HK-2 (cell line): Measurements from ENCODE around the gene STRIP2.
"Not testable (repeated sequence)": the region's sequence is repeated elsewhere in the genome, so short reads cannot be mapped to it uniquely, and the experiment has no call there.

Source experiments
- DNase-seq: peaks from one replicate; pipeline ENCODE4 v3.0.0-alpha.2; 2018; ENCODE audit not compliant: unreplicated experiment

Gene STRIP2

DNA sequence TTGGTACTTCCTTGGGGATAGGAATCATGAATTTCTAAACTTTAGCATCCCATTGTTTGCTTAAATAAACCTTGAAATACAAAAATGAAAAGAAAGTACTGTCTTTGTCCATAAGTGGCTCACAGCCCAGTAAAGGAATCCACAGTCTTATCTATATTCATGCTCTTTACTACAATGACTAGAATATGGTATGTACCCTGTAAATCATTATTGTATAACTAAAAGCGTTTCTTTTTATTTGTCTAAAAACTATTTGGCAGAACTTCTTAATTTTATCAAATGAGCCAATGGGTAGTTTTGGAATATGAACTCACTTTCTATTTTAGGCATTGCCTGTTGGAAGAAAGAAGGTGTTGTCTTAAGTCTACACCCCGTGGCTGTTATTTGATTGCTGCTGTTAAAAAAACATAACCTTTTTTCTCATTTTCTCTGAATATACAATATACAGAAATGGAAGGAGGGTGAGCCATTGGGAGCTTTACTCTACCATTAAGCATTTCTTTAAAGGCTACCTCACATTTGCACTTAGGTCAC is 12.4 kb upstream of the STRIP2 start:
- DNase-seq = no peak

DNA sequence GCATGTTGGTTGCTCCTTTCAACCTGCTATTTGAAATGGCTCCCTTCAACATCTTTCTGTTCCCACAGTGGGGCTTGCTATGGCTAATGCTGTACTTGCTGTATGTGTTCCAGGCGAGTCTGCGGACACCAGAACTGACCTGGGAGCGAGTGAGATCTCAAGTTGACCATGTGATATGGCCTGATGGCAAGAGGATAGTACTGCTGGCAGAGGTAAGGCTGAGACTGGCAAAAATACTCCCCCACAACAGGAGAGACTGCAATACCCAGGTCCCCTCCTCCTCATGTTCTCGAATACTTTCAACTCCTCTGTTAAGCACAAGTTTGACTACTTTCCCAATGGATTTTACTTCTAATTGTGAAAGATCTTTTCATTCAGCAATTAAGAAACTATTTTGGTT is 11.5 kb upstream of the STRIP2 start:
- no peak for DNase-seq

DNA sequence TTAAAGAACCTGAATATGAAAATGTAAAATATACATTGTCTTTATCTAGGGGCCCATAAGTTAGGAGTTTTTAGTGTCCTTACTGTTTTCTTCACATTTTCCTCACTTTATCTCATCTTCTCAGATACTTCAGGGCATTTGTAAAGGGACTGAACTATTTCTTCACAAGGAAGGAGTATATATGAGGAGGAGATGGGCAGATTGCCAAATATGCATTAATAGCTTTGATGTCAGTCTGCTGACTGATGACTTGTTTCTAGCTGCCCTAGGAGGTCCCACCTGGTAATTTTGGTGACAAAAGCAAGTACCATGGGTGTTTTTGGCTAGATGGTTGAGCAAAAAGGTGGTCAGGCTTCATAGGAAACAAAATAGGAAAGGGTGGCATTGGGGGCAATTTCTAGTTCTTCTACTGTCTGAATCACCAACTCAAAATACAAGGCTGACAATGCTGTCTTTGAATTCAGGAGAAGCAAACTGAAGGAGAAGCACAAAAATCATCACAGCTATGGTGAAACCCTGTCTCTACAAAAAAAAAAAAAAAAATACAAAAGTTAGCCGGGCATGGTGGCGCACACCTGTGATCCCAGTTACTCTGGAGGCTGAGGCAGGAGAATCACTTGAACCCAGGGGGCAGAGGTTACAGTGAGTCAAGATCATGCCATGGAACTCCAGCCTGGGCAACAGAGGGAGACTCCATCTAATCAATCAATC is 10.4 kb upstream of the STRIP2 start:
- no peak for DNase-seq

DNA sequence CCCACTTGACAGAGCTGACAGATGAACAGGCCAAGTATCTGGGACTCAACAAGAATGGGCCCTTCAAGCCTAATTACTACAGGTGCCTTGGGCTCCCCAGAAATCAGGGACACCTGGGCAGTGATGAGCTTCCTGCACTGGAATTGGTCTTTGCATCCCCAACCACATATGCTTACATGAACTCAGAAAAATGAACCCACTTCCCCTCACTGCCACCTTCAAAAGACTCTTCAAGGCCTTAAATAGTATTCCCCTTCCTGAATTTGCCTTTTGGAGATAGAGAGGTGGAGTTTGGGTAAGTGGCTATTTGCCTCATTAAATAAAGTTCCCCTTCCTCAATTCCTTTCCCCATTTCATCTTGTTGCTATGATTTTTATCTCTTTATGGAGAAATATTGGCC is 7.8 kb upstream of the STRIP2 start:
- no peak for DNase-seq

DNA sequence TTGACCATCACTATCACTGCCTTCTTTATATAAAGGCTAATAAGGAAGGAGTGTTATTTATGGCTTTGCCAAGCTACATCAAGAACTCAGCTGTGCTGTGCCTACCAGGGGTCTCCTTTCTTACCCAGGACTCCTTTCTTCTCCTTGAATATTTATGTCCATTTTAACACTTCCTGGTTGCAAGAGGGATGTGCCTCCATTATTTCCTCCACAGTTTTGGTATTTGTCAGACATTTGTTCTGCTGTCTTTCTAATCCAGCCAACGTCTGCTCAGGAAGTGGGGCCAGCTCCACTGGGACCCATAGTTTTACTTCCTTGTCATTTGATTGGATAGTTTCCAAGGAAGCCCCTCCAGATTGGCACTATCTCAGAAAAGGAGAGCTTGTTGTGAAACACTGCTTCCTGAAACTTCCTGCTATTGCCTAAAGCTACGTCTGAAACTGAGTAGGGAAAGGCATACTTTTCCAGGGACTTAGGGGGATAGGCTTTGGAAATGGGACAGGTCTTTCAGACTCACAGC is 6.6 kb upstream of the STRIP2 start:
- no peak for DNase-seq

DNA sequence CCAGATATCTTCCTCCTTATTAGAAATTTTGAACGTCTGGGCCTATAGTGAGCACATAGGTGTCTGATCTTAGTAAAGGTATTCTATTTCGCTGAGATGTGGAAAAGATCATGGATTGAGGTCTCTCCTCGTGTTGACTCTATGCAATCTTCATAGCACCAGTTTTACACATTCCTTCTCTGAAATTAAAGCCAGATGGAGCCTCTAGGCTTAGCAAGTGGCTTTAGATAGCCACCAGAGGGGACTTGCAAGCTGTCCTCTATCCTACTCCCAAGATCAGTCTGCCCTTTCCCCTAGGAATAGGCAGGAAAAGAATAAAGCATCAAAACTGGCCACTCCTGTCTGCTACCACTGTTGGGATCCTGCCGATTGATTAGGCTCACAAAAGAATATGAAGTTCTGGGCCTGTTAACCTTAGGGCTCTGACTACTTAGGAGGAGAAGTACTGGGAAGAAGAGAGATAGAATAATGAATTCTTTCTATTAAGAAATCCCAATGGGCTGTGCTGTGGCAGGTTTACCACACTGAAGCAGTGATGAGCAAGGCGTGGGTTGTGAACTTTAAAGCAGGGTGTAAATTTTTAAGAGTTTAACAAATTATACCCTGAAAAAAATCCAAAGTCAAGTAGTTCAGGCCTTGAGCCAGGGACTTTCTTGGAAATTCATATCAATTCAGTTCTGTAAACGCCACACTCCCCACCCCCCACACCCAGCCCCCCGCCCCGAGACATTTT is 2.2 kb upstream of the STRIP2 start:
- no peak for DNase-seq

DNA sequence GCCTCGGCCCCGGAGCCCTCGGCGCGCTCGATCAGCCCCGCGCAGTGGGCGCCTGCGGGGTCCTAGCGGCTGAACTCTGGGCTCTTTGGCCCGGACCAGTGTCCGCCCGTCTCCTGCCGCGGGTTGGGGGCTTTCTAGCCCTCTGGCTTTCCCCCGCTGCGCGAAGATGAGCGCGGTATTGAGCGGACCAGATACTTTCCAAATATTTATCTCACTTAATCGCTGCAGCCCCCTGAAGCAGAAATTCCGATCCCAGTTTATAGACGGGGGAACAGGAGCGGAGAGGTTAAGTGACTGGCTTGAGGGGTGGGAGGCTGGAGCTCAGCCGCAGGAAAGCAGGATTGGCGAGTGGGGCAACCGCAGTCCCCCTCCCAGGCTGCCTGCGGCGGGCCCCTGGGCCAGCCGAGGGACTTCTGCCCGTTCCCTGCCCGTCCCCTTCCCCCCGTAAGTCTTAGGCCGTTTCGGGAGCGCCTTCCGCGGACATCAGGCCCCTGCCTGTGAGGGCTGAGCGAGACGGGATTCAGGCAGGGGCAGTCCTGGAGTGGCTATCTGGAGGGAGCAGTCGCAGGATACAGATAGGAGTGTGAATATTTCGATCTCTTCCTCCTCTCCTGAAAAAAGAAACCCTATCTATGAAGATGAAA is 565 bp downstream of the STRIP2 start:
- peak; percentile 44 for DNase-seq

DNA sequence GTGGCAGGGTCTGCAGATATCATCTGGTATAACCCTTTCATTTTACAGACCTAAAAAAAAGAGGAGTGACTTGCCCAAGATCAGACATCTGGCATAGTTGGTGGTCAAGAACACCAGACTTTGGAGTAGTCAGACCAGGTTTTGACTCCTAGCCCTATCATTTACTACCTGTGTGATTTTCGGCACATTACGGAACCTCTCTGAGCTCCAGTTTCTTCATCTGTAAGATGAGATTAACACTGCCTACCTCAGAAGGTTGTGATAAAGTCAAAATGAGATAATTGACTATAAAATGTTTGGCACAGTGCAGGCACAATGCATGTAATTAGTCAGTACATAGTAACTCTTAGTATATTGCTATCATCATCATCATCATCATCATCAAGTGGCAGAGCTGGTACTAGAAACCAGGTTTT is 1.2 kb downstream of the STRIP2 start:
- DNase-seq = no peak

DNA sequence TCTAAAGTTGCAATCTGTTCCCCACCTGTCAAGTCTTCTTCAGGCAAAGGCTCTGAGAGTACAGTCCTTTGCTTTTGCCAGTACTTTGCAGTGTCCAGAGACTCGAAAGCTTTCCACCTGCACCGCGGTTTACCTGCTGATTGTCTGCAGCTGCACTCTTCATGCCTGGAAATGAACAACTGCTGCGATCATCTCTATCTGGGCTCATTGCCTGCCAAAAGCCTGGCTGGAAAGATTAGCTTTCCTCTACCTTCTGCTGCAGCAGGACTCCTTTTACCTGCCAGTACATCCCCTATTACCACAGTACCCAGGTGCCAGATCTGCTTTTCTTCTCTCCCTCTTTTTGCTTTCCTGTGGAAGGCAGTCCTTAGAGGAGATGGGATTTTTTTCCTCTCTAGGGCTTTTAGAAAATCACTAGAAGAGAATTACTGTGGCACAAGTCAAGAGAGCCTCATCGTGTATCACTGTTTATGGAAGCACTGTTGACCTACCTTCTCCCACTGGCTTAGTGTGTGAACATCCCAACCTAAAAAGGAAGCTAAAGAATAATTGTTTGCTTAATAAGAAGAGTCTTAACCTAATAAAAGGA is 2.2 kb downstream of the STRIP2 start:
- no peak for DNase-seq

DNA sequence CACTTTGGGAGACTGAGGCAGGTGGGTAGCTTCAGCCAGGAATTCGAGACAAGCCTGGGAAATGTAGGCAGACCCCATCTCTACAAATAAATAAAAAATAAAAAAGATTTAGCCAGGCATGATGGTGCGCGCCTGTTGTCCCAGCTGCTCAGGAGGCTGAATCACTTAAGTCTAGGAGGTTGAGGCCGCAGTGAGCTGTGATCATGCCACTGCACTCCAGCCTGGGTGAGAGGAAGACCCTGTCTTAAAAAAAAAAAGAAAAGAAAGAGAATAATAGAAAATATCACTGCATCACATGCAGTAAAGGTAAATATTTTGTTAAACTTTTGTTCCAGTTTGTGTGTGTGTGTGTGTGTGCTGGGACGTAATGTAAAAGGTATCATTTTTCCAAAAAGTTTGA is 3.0 kb downstream of the STRIP2 start:
- no peak for DNase-seq

DNA sequence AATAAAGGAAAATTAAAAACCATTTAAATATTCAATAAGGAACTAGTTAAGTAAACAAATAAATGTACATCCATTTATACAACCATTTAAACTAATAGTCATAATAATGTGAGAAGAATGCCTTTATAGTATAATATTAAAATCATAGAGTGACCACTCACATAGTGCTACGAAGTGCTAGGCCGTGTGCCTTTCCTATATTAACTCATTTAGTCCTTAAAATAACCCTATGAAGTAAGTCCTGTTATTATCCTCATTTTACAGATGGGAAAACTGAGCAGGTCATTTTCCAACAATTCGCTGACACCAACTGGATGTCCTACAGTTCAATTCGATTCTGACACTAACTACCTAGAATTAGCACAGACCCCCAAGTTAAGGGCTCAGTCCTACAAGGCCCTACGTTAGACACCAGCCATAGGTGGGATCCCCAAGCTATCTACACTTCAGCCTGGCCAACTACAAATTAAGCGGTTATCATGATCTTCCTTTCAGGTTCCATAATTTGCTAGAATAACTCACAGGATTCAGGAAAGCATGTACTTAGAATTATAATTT is 4.1 kb downstream of the STRIP2 start:
- DNase-seq = no peak

DNA sequence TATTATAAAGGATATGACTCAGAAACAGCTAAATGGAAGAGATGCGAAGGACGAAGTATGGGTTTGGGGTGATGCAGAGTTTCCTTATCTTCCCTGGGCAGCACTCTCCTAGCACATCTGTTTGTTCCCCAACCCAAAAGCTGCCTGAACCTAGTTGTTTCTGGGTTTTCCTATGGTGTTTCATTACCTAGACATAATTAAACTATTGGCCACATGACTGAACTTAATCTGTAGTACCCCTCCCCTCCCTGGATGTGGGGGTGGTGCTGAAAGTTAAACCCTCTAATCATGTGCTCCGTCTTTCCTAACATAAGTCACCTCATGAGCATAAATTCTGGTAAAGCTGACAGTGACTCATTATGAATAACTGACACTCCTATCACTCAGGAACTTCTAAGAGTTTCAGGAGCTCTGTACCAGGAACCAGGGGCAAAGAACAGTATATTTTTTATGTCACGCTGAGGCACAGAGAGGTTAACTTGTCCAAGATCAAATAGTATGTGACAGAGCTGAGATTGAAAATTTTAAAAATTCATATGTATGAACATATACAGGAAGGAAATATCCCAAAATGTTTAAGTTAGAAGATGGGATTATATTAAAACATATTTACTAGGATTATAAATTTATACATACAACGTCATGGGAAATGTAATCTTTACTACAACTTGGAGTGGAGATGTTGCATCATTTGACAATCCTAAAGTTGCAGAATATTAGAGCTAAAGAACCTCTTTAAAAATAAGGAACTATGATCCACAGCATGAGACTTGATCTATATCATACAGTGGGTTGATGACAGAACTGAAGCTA is 4.8 kb downstream of the STRIP2 start:
- peak; percentile 18 for DNase-seq

DNA sequence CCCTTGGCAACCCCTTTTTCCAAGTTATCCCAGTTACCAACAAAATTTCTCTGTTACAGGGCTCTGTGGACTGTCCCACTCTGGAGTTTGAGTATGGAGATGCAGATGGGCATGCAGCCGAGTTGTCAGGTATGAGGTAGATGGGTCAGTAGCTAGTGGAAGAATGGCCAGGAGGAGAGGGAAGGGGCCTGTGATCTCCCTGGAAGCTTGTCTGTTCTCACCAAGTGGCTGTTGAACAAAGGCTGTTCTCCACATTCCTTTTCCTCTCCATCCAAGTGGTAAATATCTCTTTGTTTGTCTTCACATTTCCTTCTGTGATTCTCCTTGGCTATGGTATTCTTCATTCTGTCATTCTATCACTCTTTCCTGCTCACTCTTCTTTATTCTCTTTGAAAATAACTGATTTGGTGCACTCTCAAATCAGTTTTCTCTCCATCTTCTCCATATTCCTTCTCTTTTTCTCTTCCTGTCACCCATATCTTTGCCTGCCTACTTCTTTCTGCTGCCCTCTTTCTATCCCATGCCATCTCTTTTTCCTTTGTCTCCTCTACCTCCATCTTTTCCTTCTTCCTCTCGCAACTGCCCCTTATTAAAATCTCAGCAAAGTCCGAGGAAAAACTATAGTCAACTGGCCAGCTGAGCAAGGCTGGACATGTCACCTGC is 5.9 kb downstream of the STRIP2 start:
- no peak for DNase-seq

DNA sequence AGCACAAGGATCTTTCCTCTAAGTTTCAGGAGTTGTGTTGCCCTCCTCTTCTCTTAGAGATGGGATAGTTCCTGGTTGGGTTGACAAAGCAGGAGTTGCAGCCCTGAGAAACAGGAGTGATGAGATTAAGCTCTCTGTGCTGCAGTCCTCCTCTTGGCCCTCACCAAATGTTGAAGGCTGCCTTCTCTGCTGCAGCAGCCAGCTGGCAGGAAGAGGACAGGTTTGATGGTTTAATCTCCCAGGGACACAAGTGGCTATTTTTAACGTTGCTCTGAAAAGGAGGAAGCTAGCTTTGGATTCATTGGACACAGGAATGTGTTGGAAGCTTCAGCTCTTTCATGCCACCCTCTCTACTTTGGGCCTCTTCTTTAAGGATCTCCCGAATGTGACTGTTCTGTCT is 9.4 kb downstream of the STRIP2 start:
- no peak for DNase-seq

DNA sequence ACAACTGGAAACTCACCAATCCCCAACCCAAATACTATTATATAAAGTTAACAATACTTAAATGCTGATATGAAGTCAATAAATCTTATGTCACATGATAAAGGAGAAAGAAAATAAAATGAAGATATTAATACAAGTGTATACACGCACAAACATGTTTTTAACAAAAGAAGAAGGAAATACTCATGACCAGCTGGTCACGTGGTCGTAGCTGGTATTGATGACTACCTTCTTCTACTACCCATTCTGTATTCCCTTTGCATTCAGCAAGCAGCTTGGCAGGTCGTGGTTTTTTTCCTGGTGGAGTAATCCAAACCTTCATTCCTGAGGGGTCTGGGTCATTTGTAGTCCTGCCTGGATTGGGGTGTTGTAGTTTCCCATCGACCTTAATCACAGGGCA is 10.5 kb downstream of the STRIP2 start:
- not testable (repeated sequence) for DNase-seq

DNA sequence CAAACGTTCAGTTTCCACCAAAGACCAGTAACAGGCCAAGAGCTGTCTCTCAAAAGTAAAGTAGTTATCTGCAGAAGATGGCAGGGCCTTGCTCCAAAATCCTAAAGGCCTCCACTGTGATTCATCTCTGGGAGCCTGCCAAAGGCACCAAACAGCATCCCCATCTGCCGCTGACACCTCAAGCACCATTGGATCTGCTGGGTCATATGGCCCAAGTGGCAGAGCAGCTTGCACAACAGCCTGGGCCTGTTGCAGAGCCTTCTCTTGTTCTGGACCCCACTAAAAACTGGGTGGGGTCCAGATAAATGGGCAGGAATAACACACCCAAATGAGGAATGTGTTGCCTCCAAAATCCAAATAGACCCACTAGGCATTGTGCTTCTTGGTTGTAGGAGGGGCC is 12.7 kb downstream of the STRIP2 start:
- DNase-seq = not testable (repeated sequence)

DNA sequence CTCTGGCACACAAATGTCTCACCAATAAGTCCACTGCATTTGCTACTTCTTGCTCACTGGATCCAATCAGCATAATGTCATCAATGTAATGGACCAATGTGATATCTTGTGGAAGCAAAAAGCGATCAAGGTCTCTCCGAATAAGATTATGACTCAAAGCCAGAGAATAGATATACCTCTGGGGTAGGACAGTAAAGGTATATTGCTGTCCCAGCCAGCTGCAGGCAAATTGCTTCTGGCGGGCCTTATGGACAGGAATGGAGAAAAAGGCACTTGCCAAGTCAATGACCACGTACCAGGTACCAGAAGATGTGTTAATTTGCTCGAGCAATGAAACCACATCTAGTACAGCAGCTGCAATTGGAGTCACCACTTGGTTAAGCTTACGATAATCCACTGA is 13.2 kb downstream of the STRIP2 start:
- DNase-seq = not testable (repeated sequence)

DNA sequence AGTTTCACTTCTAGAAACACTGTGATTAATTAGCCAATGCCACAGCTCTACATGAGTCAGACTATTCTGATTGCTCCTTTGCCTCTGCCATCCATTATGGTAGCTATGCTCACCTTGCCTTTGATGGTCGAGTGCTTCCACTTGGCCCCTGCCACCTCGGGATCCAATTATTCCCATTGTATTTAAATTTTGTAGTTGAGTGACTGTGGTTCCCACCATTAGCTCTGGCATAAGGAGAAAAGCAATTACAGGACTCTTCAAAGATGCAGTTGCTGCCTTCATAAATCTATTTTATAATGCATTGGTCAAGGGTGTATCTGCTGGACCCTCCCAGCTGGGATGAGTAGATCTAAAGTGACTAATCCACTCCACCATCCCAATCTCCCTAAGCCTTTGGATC is 14.4 kb downstream of the STRIP2 start:
- not testable (repeated sequence) for DNase-seq

DNA sequence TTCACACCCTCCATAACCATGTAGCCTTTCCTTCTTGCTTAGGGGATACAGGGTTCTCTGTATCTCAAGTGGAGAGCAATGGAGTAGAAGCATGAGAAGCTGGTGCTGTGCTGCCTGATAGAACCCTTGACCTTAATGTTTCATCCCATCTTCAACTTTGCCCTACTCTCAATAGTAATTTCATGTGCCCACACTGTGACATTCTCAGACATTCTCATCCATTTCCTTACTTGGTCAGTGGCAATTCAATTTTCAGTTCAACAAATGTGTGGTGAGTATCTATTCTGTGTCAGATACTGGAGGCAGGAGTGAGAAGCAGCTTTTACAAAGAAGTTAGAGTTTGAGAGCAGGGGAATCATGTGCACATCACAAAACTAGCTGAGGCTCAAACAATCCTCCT is 16.1 kb downstream of the STRIP2 start:
- DNase-seq = no peak

DNA sequence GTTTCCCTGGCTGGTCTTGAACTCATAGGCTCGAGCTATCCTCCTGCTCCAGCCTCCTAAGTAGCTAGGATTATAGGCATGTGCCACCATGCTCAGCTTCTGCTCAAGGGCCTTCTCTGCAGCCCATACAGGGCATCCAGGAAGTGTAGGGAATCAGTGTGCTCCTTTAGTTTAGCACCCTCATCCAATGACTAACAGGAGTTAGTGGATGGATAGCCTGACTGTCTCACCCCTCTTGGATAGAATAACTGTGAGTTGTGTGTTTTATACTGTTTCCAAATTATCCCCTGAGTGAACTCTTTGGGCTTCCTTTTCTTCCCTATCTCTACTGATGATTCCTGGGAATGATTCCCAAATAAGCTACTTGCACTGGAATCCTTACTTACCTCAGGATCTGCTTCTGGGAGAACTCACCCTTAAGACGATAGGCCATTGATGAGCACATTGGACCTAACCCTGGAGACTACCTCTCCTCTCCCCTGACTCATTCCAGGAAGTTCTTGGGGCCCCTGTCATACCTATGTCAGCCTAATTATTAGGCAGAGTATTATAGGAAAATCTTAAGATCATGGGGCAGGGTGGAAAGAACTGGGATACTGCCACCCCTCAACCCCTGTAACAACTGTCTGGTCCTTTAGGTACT is 18.5 kb downstream of the STRIP2 start:
- DNase-seq = no peak
